IMR-90 (cell line): ENCODE data around the gene KRT86. TPM values are rescaled to one million over a fixed set of nuclear protein-coding genes. Genes with fewer than 3 reads are reported as not detected.

Experiments
- ATAC-seq: fragments of 200-7000 bp; cut with Tn5 transposase; 2 replicates; pipeline ENCODE4 v1.9.1; 2020; ENCODE audit warnings: low read depth, mild to moderate bottlenecking, moderate library complexity
- BruUV-seq: library from RNA; stranded (reverse); fragments of 400-500 nt; replicated peaks from 2 replicates; lab custom pipeline; 2021; lab: Mats Ljungman, UMichigan
- CTCF ChIA-PET: fragments of 300-600 bp; formaldehyde crosslinking; extraction: SDS; loops from one replicate; lab custom pipeline; 2021; ENCODE audit warnings: antibody characterized with exemption; lab: Yijun Ruan, JAX
- POLR2A ChIA-PET: fragments of 300-600 bp; sonication (Branson Sonifier 250); formaldehyde crosslinking; loops from one replicate; lab custom pipeline; 2022; ENCODE audit warnings: antibody characterized with exemption; ENCODE audit not compliant: unreplicated experiment; lab: Charles Lee
- DNase-seq: peaks from one replicate; pipeline ENCODE4 v3.0.0; 2013
- H2AFZ ChIP-seq: replicated peaks from 2 replicates; pipeline ENCODE3; 2013; ENCODE audit warnings: low read length, mild to moderate bottlenecking; ENCODE audit not compliant: poor library complexity
- H2AK5ac ChIP-seq: 2 replicates; pipeline ENCODE4 v1.6.1; 2013; ENCODE audit warnings: low read depth, low read length, inconsistent platforms
- H2AK9ac ChIP-seq: replicated peaks from 2 replicates; pipeline ENCODE3; 2013; ENCODE audit warnings: mild to moderate bottlenecking, low read depth, low read length, moderate library complexity; ENCODE audit not compliant: poor library complexity
- H2BK120ac ChIP-seq: 2 replicates; pipeline ENCODE4 v1.6.1; 2013; ENCODE audit warnings: low read depth, low read length, inconsistent platforms
- H2BK15ac ChIP-seq: 3 replicates; pipeline ENCODE4 v1.6.1; 2013; ENCODE audit warnings: low read depth, low read length, inconsistent platforms
- H2BK20ac ChIP-seq: 2 replicates; pipeline ENCODE4 v1.6.1; 2013; ENCODE audit warnings: low read depth, mild to moderate bottlenecking, inconsistent platforms, low read length, moderate library complexity
- H2BK5ac ChIP-seq: 2 replicates; pipeline ENCODE4 v1.6.1; 2013; ENCODE audit warnings: mild to moderate bottlenecking, low read depth, low read length, inconsistent platforms; ENCODE audit not compliant: poor library complexity, severe bottlenecking
- H3K14ac ChIP-seq: replicated peaks from 2 replicates; pipeline ENCODE4 v1.6.1; 2013; ENCODE audit warnings: low read depth, low read length, inconsistent platforms
- H3K18ac ChIP-seq: 2 replicates; pipeline ENCODE4 v1.6.1; 2013; ENCODE audit warnings: low read depth, low read length, control low read depth
- H3K23ac ChIP-seq: 2 replicates; pipeline ENCODE4 v1.6.1; 2013; ENCODE audit warnings: low read depth, low read length, inconsistent platforms
- H3K27ac ChIP-seq: 2 replicates; pipeline ENCODE4 v1.5.1; 2013; ENCODE audit warnings: mild to moderate bottlenecking, control low read depth, low read length; ENCODE audit not compliant: insufficient read depth
- H3K27me3 ChIP-seq: 2 replicates; pipeline ENCODE4 v1.6.1; 2013; ENCODE audit warnings: low read length; ENCODE audit not compliant: control insufficient read depth, insufficient read depth
- H3K36me3 ChIP-seq: 2 replicates; pipeline ENCODE4 v1.6.1; 2013; ENCODE audit warnings: low read length, mixed read lengths; ENCODE audit not compliant: control insufficient read depth, insufficient read depth
- H3K4ac ChIP-seq: 2 replicates; pipeline ENCODE4 v1.6.1; 2013; ENCODE audit warnings: low read depth, low read length, inconsistent platforms
- H3K4me1 ChIP-seq: 2 replicates; pipeline ENCODE4 v1.6.1; 2013; ENCODE audit warnings: low read length, mixed read lengths; ENCODE audit not compliant: control insufficient read depth, insufficient read depth
- H3K4me2 ChIP-seq: 2 replicates; pipeline ENCODE4 v1.6.1; 2013; ENCODE audit warnings: low read depth, mild to moderate bottlenecking, control low read depth, low read length, moderate library complexity
- H3K4me3 ChIP-seq: 2 replicates; pipeline ENCODE4 v1.5.1; 2013; ENCODE audit warnings: low read depth, mild to moderate bottlenecking, control low read depth, low read length, moderate library complexity; ENCODE audit not compliant: insufficient read depth
- H3K56ac ChIP-seq: 2 replicates; pipeline ENCODE4 v1.6.1; 2013; ENCODE audit warnings: low read length, inconsistent platforms; ENCODE audit not compliant: insufficient read depth; ENCODE audit errors: extremely low read depth
- H3K79me1 ChIP-seq, 2 experiments: 2 replicates each; pipeline ENCODE4 v1.6.1; 2013; ENCODE audit warnings: low read length in 2 of 2, inconsistent platforms in 1 of 2, low read depth in 1 of 2
- H3K9ac ChIP-seq: 2 replicates; pipeline ENCODE4 v1.6.1; 2013; ENCODE audit warnings: low read depth, low read length, control low read depth
- H3K9me1 ChIP-seq: 2 replicates; pipeline ENCODE4 v1.6.1; 2013; ENCODE audit warnings: low read length, inconsistent platforms; ENCODE audit not compliant: insufficient read depth
- H3K9me3 ChIP-seq: 2 replicates; pipeline ENCODE4 v1.6.1; 2013; ENCODE audit warnings: low read length; ENCODE audit not compliant: control insufficient read depth, insufficient read depth
- H4K20me1 ChIP-seq: 2 replicates; pipeline ENCODE4 v1.6.1; 2013; ENCODE audit warnings: low read length, inconsistent platforms; ENCODE audit not compliant: insufficient read depth
- H4K5ac ChIP-seq: 2 replicates; pipeline ENCODE4 v1.6.1; 2013; ENCODE audit warnings: mild to moderate bottlenecking, low read depth, low read length, control low read depth
- H4K8ac ChIP-seq, 2 experiments: 2 replicates each; pipeline ENCODE4 v1.6.1; 2013; ENCODE audit warnings: low read depth in 2 of 2, low read length in 2 of 2, control low read depth in 1 of 2, inconsistent platforms in 1 of 2
- H4K91ac ChIP-seq: 2 replicates; pipeline ENCODE4 v1.6.1; 2013; ENCODE audit warnings: low read depth, low read length, inconsistent platforms; ENCODE audit not compliant: insufficient read depth
- CHD1 ChIP-seq: IDR thresholded peaks from 2 replicates; pipeline ENCODE4 v1.6.1; 2012; ENCODE audit warnings: low read depth, low read length, improper control_type of control experiment
- WGBS, 2 experiments: methylation state at CpG; one replicate each; pipeline versions ENCODE4 v1.1.5 to v1.1.7; 2013; ENCODE audit warnings: missing lambda C conversion rate in 2 of 2; ENCODE audit not compliant: insufficient read length in 1 of 2; ENCODE audit errors: extremely low coverage in 2 of 2; 5-methylcytosine and 5-hydroxymethylcytosine counted together
- dilution Hi-C: fragments of 300-500 bp; cut with HindIII; formaldehyde crosslinking; loops from one replicate; pipeline ENCODE4 v1.14.3; 2018; ENCODE audit warnings: low sequenced_read_pairs; ENCODE audit not compliant: unreplicated experiment
- in situ Hi-C: fragments of 300-500 bp; cut with MboI; formaldehyde crosslinking; loops from 3 replicates; pipeline ENCODE4 v1.14.3; 2019; ENCODE audit warnings: low sequenced_read_pairs, inconsistent platforms, mixed read lengths
- intact Hi-C: fragments of 100-400 bp; cut with micrococcal nuclease; formaldehyde crosslinking; loops from 2 replicates; pipeline ENCODE4 v1.10.0; 2022
- polyA plus RNA-seq, 3 experiments: library from polyadenylated mRNA; depleted of rRNA; stranded (reverse); fragments of >200 nt; gene quantifications; 2 replicates each; pipeline ENCODE4 v1.2.3, GENCODE V29; 2012; ENCODE audit warnings: low replicate concordance in 1 of 3
- total RNA-seq: library from RNA; depleted of rRNA; stranded (reverse); fragments of >200 nt; gene quantifications from 2 replicates; pipeline ENCODE4 v1.2.3, GENCODE V29; 2012
- TF ChIP-seq, protein P1 (sequence below): fragments of 150-350 bp; IDR thresholded peaks from 2 replicates; pipeline ENCODE4 v1.6.1; 2017; ENCODE audit warnings: mild to moderate bottlenecking, antibody characterized with exemption, low read length, low read depth
- TF ChIP-seq, protein P2 (sequence below): fragments of 150-350 bp; IDR thresholded peaks from 2 replicates; pipeline ENCODE4 v1.6.1; 2016; ENCODE audit warnings: low read depth, mild to moderate bottlenecking, low read length, moderate library complexity, borderline replicate concordance

The KRT86 gene
- total and polyA plus RNA-seq, 2 of the 4 experiments (the other 2 are of a cell fraction), result not detected

- dilution Hi-C loops, result no loop called here
- intact Hi-C loops, result no loop called here
- no CpG with 5 or more reads among the region's 1 CpG for WGBS, 2 experiments
- no peak overlapping the region for H4K8ac ChIP-seq
- in situ Hi-C loops, result no loop called here
- no peak overlapping the region for H4K5ac ChIP-seq
- H3K14ac ChIP-seq, result no peak overlapping the region
- no peaks in the 10 kb centered on the region for H4K20me1 ChIP-seq
- no peak overlapping the region for H3K23ac ChIP-seq
- H3K9me1 ChIP-seq, result no peaks in the 10 kb centered on the region
- no peak overlapping the region for H2AK9ac ChIP-seq
- CTCF ChIA-PET, result interaction anchor here (0.6 to 2.0 kb wide), 2 partner anchors 15 to 16 kb away, joined by 3 to 9 read pairs; no protein-coding TSS in a partner anchor
- H3K4ac ChIP-seq, result no peak overlapping the region
- DNase-seq (no peak), ATAC-seq (no peak)
- H2BK5ac ChIP-seq, result no peak overlapping the region
- POLR2A ChIA-PET, result no interaction called here
- no peak overlapping the region for H3K4me3 ChIP-seq
- H2BK120ac ChIP-seq, result no peak overlapping the region
- 0 out of 2 replicates have a peak, but pooled peaks cover 2% of the 10 kb centered on the region for H3K9me3 ChIP-seq
- no peak overlapping the region for H2BK15ac ChIP-seq
- no TSS peak for BruUV-seq
- H3K56ac ChIP-seq, result no peak overlapping the region
- peaks cover 42% of the 10 kb centered on the region for H3K27me3 ChIP-seq
- no peaks in the 10 kb centered on the region for H3K79me1 ChIP-seq
- H3K4me1 ChIP-seq, result no peaks in the 10 kb centered on the region
- no peak overlapping the region for H3K4me2 ChIP-seq
- TF ChIP-seq CHD1, result no peak
- TF ChIP-seq, protein P1, sequence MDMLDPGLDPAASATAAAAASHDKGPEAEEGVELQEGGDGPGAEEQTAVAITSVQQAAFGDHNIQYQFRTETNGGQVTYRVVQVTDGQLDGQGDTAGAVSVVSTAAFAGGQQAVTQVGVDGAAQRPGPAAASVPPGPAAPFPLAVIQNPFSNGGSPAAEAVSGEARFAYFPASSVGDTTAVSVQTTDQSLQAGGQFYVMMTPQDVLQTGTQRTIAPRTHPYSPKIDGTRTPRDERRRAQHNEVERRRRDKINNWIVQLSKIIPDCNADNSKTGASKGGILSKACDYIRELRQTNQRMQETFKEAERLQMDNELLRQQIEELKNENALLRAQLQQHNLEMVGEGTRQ, result no peak
- TF ChIP-seq, protein P2, sequence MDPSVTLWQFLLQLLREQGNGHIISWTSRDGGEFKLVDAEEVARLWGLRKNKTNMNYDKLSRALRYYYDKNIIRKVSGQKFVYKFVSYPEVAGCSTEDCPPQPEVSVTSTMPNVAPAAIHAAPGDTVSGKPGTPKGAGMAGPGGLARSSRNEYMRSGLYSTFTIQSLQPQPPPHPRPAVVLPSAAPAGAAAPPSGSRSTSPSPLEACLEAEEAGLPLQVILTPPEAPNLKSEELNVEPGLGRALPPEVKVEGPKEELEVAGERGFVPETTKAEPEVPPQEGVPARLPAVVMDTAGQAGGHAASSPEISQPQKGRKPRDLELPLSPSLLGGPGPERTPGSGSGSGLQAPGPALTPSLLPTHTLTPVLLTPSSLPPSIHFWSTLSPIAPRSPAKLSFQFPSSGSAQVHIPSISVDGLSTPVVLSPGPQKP, result no peak
- no peak overlapping the region for H4K91ac ChIP-seq
- H3K36me3 ChIP-seq, result no peaks in the 10 kb centered on the region
- no peak overlapping the region for H2BK20ac ChIP-seq
- H3K9ac ChIP-seq, result no peak overlapping the region
- H3K18ac ChIP-seq, result no peak overlapping the region
- H2AFZ ChIP-seq, result no peak overlapping the region
- H2AK5ac ChIP-seq, result no peak overlapping the region
- H3K27ac ChIP-seq, result no peak overlapping the region
Measured at GRCh38 chr12:52293926-52294325, 19.5 kb downstream of the KRT86 start.
